Measurements from ENCODE around the gene RBM5. TPM values are rescaled to one million over a fixed set of nuclear protein-coding genes. Genes with fewer than 3 reads are reported as not detected.

RBM5 gene
- total and polyA plus RNA-seq, 8 donors, result 25.0 to 464 (median 256) TPM

- intact Hi-C loops (cut with DNase I; ENCODE audit: low total_unique reads), result no loop called here
- peak in 1 of 2 donors; percentile 82 for DNase-seq
- no peaks in the 10 kb centered on the region for H3K36me3 ChIP-seq
- peak overlapping the region; percentile 82 to 90 (median 85) for H3K27ac ChIP-seq
- WGBS, 5 donors, result 35 to 61% (median 51%) methylated on average over 8 to 12 of the region's 12 CpGs
- H3K4me1 ChIP-seq, result peaks cover 70 to 87% (median 86%) of the 10 kb centered on the region in 4 donors
- no peaks in the 10 kb centered on the region for H3K9me3 ChIP-seq
- TF ChIP-seq POLR2A (IDR thresholded peaks at IDR 0.05), result no peak
- no peak for TF ChIP-seq CTCF (IDR thresholded peaks at IDR 0.05)
- TF ChIP-seq EP300 (IDR thresholded peaks at IDR 0.05), result no peak
- no peak for TF ChIP-seq POLR2AphosphoS5 (IDR thresholded peaks at IDR 0.05)
- H3K4me3 ChIP-seq, result peak overlapping the region in 1 of 4 donors; percentile 73
- H3K27me3 ChIP-seq, result peaks cover 0 to 39% (median 12%) of the 10 kb centered on the region in 3 donors
Measured at GRCh38 chr3:50157827-50158529, 69.3 kb downstream of the RBM5 start.

- Histone ChIP-seq H3K27me3 (peaks cover 0 to 35% (median 12%) of the 10 kb centered on the region in 3 donors), H3K4me3 (peak overlapping the region in 1 of 4 donors; percentile 73), H3K4me1 (peaks cover 76 to 94% (median 92%) of the 10 kb centered on the region in 4 donors), H3K36me3 (no peaks in the 10 kb centered on the region), H3K9me3 (no peaks in the 10 kb centered on the region), H3K27ac (peak overlapping the region; percentile 82 to 90 (median 85))
- TF ChIP-seq POLR2A (IDR thresholded peaks at IDR 0.05) (no peak), EP300 (IDR thresholded peaks at IDR 0.05) (no peak), CTCF (IDR thresholded peaks at IDR 0.05) (no peak), POLR2AphosphoS5 (IDR thresholded peaks at IDR 0.05) (no peak)
- DNase-seq, result no peak
- 44 to 68% (median 52%) methylated on average over 10 of the region's 10 CpGs for WGBS, 5 donors
- intact Hi-C loops (cut with DNase I; ENCODE audit: low total_unique reads), result no loop called here
Measured at GRCh38 chr3:50158530-50159146, 69.9 kb downstream of the RBM5 start.

- Histone ChIP-seq H3K4me1 (peaks cover 93 to 100% (median 100%) of the 10 kb centered on the region in 4 donors), H3K9me3 (no peaks in the 10 kb centered on the region), H3K4me3 (peak overlapping the region in 1 of 4 donors; percentile 23), H3K27me3 (peaks cover 0 to 19% (median 9%) of the 10 kb centered on the region in 3 donors), H3K27ac (peak overlapping the region; percentile 75 to 90 (median 85)), H3K36me3 (no peaks in the 10 kb centered on the region)
- intact Hi-C loops (cut with DNase I; ENCODE audit: low total_unique reads), result no loop called here
- 26 to 45% (median 35%) methylated on average over 7 of the region's 7 CpGs for WGBS, 5 donors
- DNase-seq, result peak; percentile 47 to 73
- TF ChIP-seq EP300 (IDR thresholded peaks at IDR 0.05), result no peak
- TF ChIP-seq POLR2AphosphoS5 (IDR thresholded peaks at IDR 0.05), result peak in 1 of 3 donors; percentile 4
- TF ChIP-seq CTCF (IDR thresholded peaks at IDR 0.05), result no peak
Measured at GRCh38 chr3:50160561-50160983, 71.9 kb downstream of the RBM5 start.

- Histone ChIP-seq H3K27ac (peak overlapping the region; percentile 75 to 90 (median 85)), H3K36me3 (no peaks in the 10 kb centered on the region), H3K4me3 (peak overlapping the region in 1 of 4 donors; percentile 11), H3K9me3 (no peaks in the 10 kb centered on the region), H3K4me1 (peaks cover 93 to 100% (median 100%) of the 10 kb centered on the region in 4 donors), H3K27me3 (peaks cover 0 to 11% (median 3%) of the 10 kb centered on the region in 3 donors)
- DNase-seq, result peak; percentile 85 to 87
- 33 to 63% (median 35%) methylated on average over 10 to 13 of the region's 13 CpGs for WGBS, 5 donors
- intact Hi-C loops (cut with DNase I; ENCODE audit: low total_unique reads), result no loop called here
- no peak for TF ChIP-seq CTCF (IDR thresholded peaks at IDR 0.05)
- TF ChIP-seq POLR2AphosphoS5 (IDR thresholded peaks at IDR 0.05), result peak in 2 of 3 donors; percentile 34 to 65
- no peak for TF ChIP-seq POLR2A (IDR thresholded peaks at IDR 0.05)
Measured at GRCh38 chr3:50161320-50161719, 72.6 kb downstream of the RBM5 start.
